GM19193 (cell line): ENCODE measurements around the gene AHNAK2.

Experiments used
- POLR2A ChIP-seq: IDR thresholded peaks from 4 replicates; pipeline ENCODE4 v1.6.1; 2011; ENCODE audit not compliant: insufficient read depth, insufficient read length; ENCODE audit errors: extremely low read depth

The AHNAK2 gene

GRCh38 chr14:104899781-104900180 lies 78.4 kb downstream of the AHNAK2 start:
- TF ChIP-seq POLR2A: no peak

DNA sequence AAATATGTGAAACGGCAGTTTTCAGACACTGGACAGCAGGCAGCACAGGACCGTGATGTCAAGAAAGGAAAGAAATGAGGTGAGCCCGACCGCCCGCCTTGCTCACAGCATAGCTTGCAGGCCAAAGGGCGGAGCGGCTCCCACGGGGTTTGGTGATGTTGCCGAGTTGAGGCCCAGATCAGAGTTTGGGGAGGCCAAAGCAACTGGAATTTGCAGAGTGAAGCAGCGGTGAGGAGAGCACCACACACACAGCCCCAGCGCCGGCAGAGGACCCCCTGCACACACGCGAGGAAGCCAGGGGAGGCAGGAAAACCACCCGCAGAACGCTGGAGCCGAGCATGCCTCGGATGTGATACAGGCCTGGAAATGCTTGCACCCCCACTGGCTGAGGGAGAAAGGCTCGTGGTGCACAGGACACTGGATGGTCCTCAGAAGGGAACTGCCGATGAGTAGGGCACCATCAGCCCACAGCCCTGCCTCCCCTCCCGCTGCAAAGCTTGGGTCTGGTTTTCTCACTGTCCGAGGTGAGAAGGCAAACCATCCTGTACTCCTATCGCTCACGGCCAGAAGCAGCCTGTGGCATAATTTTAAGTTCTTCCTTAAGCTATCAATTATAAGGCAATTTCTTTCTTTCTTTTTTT lies 79.2 kb downstream of the AHNAK2 start:
- TF ChIP-seq POLR2A: no peak

DNA sequence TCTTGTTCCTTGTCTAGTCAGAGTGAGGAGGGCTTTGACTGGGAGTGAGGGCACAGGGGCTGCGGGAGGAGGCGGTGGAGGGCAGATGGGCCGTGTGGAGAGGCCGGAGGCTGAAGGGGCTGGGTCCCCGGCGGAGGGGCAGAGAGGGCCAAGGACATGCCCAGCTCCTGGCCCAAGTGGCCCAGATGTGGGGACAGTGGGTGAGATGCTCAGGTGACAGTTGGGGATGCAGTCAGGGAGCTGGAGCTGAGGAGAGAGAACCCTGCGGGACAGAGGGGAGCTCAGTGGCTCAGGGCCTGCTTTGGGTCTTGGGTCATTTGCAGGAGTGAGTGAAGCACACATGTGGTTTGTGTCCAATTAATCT lies 80.0 kb downstream of the AHNAK2 start:
- no peak for TF ChIP-seq POLR2A

DNA sequence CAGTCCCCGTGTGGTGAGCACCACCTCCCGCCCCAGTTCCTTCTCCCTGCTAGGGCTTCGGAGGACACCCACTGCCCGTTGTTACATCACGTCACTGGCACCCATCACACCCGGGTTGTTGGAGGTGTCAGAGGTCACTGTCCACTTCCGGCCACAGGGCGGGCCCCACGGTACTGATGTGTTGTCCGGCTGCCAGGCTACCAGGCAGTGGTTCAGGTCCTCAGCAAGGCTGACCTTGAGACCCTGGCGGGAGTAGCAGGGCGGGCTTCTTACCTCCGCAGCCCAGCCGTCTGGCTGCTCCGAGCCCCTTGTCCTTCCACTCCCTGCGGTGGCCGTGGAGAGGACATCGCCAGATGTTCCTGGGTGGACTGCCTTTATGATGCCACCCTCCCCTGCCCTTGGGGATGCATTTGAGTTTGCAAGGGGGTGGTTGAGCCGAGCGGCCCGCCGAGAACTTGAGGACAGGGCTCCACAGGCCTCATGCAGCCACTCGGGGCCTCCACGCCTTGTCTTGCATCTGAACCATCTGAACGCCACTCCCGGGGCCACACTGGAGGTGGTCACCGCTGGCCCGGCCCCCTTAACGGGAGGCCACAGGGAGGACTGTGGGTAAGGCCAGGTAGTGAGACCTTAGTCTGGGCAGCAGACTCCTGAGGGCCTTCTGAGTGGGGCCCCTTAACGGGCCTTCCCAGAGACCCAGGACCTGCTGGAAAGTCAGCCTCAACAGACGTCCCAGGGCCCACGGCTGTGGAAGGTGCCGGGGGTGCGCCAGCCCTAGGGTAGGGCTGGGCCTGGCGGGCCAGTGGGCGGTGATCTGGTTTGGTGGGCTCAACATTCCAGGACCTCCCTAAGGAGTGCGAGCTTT lies 80.6 kb downstream of the AHNAK2 start:
- no peak for TF ChIP-seq POLR2A

GRCh38 chr14:104895786-104896661 lies 82.2 kb downstream of the AHNAK2 start:
- TF ChIP-seq POLR2A: no peak

DNA sequence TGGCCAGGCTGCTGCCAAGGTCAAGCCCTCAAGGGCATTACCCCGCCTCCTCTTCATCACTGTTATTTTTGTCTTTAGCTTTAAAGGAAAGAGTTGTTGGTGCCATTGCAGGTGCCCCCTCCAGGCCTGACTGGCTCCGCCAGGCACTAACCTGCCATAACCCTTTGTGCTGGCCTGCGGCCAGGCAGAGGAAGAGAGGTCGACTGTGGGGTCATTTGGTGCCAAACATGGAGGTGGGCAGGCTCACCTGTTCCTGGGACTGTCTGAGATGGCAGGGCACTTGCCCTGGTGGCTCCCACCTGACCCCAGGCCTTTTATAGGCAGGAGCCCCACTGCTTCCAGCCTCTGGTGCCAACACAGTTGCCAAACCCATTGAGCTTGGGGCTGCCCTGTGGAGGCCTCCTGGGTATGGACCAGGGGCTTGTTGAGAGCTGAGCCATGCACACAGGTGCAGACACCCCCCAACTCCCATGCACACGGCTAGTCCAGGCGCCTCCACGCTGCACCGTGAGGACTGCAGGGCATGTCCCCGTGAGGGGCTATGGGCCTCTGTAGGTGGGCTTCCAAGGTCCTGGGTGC lies 82.9 kb downstream of the AHNAK2 start:
- no peak for TF ChIP-seq POLR2A

GRCh38 chr14:104894331-104895206 lies 83.6 kb downstream of the AHNAK2 start:
- no peak for TF ChIP-seq POLR2A

- no peak for TF ChIP-seq POLR2A
Measured at GRCh38 chr14:104893435-104894207, 84.6 kb downstream of the AHNAK2 start.

DNA sequence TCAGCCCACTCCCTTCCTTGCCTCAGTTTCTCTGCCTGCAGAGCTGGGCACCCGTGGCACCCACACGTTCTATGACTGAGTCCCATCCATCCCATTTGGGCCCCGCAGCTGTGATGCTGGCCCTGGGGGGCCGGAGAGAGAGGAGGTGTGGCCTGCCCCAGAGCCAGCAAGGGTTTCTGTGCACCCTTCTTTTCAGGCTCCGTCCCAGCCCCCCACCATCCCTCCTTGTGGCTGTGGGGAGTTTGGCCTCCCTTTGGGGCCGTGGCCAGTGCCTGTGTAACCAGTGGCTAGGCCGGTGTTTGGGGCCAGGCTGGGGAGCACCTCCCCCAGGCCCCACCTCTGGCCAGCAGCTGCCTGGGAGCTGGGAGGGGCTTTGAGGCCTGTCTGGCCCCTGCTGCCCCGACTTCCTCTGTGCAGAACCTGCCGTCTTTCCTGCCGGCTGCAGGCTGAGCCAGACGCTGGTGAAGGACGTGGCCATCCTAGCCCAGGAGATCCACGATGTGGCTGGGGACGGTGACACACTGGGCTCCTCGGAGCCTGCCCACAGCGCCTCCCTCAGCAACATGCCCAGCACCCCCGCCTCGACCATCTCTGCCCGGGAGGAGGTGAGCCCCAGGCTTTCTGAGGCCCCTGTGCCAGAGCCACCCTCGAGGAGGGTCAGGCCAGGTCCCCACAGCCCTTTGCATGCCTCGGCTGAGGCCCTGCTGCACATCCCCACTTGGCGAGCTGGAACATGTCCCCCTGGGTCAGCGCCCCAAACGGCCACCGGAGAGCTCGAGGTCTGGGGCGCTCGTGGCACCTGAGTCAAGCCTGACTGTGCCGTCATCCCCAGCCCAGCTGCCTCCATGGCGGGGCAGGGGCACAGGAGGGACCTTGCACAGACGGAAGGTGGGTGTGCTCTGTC lies 85.4 kb downstream of the AHNAK2 start:
- TF ChIP-seq POLR2A: no peak

GRCh38 chr14:104891664-104892530 lies 86.3 kb downstream of the AHNAK2 start:
- TF ChIP-seq POLR2A: no peak

- TF ChIP-seq POLR2A: no peak
Measured at GRCh38 chr14:104891121-104891551, 87.0 kb downstream of the AHNAK2 start.

DNA sequence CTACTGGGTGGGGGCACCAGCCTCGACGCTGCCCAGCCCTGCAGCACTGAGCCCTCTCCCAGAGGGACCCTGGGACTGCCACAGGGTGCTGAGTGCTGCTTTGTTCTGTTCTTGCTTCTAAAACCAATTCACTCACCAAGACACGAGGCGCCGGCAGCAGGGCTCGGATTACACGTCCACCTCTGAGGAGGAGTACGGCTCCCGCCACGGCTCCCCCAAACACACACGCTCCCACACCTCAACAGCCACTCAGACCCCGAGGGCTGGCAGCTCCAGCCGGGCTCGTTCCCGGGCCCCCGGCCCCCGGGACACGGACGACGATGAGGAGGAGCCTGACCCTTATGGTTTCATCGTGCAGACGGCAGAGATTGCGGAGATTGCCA lies 88.8 kb downstream of the AHNAK2 start:
- no peak for TF ChIP-seq POLR2A
